ENCODE results near the gene ZNF778.

DNA sequence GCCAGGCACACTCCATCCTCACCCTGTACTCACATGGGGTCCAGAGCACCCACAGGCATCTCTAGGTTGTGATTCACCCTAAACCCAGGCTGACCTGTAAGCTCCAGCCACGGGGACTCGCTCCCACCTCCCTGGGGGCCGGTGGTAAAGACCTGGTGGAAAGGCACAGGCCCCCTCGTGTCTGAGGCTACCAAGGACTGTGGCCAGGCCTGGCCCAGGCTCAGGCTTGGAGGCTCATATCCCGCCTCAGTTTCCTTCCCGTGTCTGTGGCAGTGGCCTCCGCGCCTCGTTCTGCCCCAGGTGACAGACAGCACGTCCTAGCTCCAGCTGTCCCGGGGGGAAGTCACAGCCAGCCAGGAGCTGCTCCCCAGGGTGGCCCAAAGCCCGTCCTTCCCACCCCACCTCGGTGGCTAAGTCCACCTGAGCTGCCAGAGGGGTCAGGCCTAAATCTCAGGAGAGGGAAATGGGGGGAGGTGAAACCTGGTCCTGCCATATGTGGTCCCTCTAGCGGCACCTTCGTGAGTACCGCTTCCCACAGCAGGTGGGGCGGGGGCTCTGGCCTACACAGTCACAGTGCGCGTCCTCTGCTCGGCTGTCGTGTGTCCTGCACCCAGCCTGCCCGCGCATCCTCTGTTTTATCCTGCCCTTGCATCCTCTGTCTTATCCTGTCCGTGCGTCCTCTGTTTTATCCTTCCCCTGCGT, 33.4 kb upstream of the ZNF778 start:
- TF ChIP-seq, protein P1, sequence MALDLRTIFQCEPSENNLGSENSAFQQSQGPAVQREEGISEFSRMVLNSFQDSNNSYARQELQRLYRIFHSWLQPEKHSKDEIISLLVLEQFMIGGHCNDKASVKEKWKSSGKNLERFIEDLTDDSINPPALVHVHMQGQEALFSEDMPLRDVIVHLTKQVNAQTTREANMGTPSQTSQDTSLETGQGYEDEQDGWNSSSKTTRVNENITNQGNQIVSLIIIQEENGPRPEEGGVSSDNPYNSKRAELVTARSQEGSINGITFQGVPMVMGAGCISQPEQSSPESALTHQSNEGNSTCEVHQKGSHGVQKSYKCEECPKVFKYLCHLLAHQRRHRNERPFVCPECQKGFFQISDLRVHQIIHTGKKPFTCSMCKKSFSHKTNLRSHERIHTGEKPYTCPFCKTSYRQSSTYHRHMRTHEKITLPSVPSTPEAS (tag by site-specific recombination; IDR thresholded peaks at IDR 0.05), result no peak
- TF ChIP-seq ZNF510 (tag by site-specific recombination; IDR thresholded peaks at IDR 0.05; ENCODE audit: insufficient replicate concordance) (no peak), ZNF146 (tag by site-specific recombination; IDR thresholded peaks at IDR 0.05) (no peak)
- TF ChIP-seq, protein P2, sequence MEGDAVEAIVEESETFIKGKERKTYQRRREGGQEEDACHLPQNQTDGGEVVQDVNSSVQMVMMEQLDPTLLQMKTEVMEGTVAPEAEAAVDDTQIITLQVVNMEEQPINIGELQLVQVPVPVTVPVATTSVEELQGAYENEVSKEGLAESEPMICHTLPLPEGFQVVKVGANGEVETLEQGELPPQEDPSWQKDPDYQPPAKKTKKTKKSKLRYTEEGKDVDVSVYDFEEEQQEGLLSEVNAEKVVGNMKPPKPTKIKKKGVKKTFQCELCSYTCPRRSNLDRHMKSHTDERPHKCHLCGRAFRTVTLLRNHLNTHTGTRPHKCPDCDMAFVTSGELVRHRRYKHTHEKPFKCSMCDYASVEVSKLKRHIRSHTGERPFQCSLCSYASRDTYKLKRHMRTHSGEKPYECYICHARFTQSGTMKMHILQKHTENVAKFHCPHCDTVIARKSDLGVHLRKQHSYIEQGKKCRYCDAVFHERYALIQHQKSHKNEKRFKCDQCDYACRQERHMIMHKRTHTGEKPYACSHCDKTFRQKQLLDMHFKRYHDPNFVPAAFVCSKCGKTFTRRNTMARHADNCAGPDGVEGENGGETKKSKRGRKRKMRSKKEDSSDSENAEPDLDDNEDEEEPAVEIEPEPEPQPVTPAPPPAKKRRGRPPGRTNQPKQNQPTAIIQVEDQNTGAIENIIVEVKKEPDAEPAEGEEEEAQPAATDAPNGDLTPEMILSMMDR (tag by site-specific recombination; IDR thresholded peaks at IDR 0.05), result no peak
